Activated CD4-positive, alpha-beta T cell treated with anti-CD3 and anti-CD28 coated beads, Interleukin-2, Interleukin-6, amounts not matched to agents 100 ng/mL and 50 ng/mL, durations not matched to agents 16 hours and 8 hours (primary cell): Measurements from ENCODE around the gene DSCAML1.
"Not testable (repeated sequence)": the region's sequence is repeated elsewhere in the genome, so short reads cannot be mapped to it uniquely, and the experiment has no call there.

ENCODE experiments used
- DNase-seq: peaks from one replicate; pipeline ENCODE4 v3.0.0-alpha.2; 2020

The DSCAML1 gene

GRCh38 chr11:117412653-117413275 is 384.3 kb downstream of the DSCAML1 start:
- no peak for DNase-seq

- DNase-seq, result no peak
Observed at GRCh38 chr11:117412176-117412575, 384.8 kb downstream of the DSCAML1 start.

- DNase-seq, result no peak
Observed at GRCh38 chr11:117411736-117412135, 385.3 kb downstream of the DSCAML1 start.

- no peak for DNase-seq
Observed at GRCh38 chr11:117410861-117411710, 385.9 kb downstream of the DSCAML1 start.

- no peak for DNase-seq
Observed at GRCh38 chr11:117410238-117410637, 386.8 kb downstream of the DSCAML1 start.

- DNase-seq, result no peak
Observed at GRCh38 chr11:117409511-117409910, 387.5 kb downstream of the DSCAML1 start.

- no peak for DNase-seq
Observed at GRCh38 chr11:117408356-117408755, 388.7 kb downstream of the DSCAML1 start.

- no peak for DNase-seq
Observed at GRCh38 chr11:117407016-117407415, 390.0 kb downstream of the DSCAML1 start.

- DNase-seq, result not testable (repeated sequence)
Observed at GRCh38 chr11:117405898-117406297, 391.1 kb downstream of the DSCAML1 start.

- not testable (repeated sequence) for DNase-seq
Observed at GRCh38 chr11:117399100-117399840, 397.7 kb downstream of the DSCAML1 start.

- not testable (repeated sequence) for DNase-seq
Observed at GRCh38 chr11:117398618-117399017, 398.4 kb downstream of the DSCAML1 start.

- no peak for DNase-seq
Observed at GRCh38 chr11:117396970-117397369, 400.0 kb downstream of the DSCAML1 start.

- no peak for DNase-seq
Observed at GRCh38 chr11:117395476-117395875, 401.5 kb downstream of the DSCAML1 start.

- no peak for DNase-seq
Observed at GRCh38 chr11:117394221-117394925, 402.6 kb downstream of the DSCAML1 start.

GRCh38 chr11:117392979-117393378 is 404.0 kb downstream of the DSCAML1 start:
- no peak for DNase-seq

GRCh38 chr11:117392001-117392690 is 404.9 kb downstream of the DSCAML1 start:
- no peak for DNase-seq

- no peak for DNase-seq
Observed at GRCh38 chr11:117391181-117391580, 405.8 kb downstream of the DSCAML1 start.

- DNase-seq, result no peak
Observed at GRCh38 chr11:117390743-117391142, 406.3 kb downstream of the DSCAML1 start.

- DNase-seq, result no peak
Observed at GRCh38 chr11:117387992-117388755, 408.8 kb downstream of the DSCAML1 start.

- DNase-seq, result no peak
Observed at GRCh38 chr11:117385906-117386305, 411.1 kb downstream of the DSCAML1 start.

GRCh38 chr11:117385471-117385870 is 411.5 kb downstream of the DSCAML1 start:
- no peak for DNase-seq

- DNase-seq, result no peak
Observed at GRCh38 chr11:117384045-117384444, 413.0 kb downstream of the DSCAML1 start.
